ENCODE data around the gene AOPEP.

- TF ChIP-seq, protein P1, sequence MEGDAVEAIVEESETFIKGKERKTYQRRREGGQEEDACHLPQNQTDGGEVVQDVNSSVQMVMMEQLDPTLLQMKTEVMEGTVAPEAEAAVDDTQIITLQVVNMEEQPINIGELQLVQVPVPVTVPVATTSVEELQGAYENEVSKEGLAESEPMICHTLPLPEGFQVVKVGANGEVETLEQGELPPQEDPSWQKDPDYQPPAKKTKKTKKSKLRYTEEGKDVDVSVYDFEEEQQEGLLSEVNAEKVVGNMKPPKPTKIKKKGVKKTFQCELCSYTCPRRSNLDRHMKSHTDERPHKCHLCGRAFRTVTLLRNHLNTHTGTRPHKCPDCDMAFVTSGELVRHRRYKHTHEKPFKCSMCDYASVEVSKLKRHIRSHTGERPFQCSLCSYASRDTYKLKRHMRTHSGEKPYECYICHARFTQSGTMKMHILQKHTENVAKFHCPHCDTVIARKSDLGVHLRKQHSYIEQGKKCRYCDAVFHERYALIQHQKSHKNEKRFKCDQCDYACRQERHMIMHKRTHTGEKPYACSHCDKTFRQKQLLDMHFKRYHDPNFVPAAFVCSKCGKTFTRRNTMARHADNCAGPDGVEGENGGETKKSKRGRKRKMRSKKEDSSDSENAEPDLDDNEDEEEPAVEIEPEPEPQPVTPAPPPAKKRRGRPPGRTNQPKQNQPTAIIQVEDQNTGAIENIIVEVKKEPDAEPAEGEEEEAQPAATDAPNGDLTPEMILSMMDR (conservative IDR thresholded peaks at IDR 0.05 in 1 of 2, IDR thresholded peaks at IDR 0.05 in 1 of 2; ENCODE audit: extremely low read depth in 1 of 2, insufficient read depth in 1 of 2, low read depth in 1 of 2, low read length in 2 of 2), result no peak
- TF ChIP-seq EZH2 (IDR thresholded peaks at IDR 0.05; ENCODE audit: borderline replicate concordance, low read length), result no peak
Observed at GRCh38 chr9:94975480-94975879, 249.0 kb downstream of the AOPEP start.

All from mammary epithelial cell (primary cell).